Measurements from ENCODE around the gene TMEM151B.

The TMEM151B gene

GRCh38 chr6:44251576-44252524 is 18.4 kb upstream of the TMEM151B start:
- no peak for DNase-seq

- peak; percentile 51 to 78 (median 60) for DNase-seq
Measured at GRCh38 chr6:44253307-44254101, 16.7 kb upstream of the TMEM151B start.

- no peak for DNase-seq
Measured at GRCh38 chr6:44254191-44255104, 15.8 kb upstream of the TMEM151B start.

GRCh38 chr6:44255105-44255808 is 15.0 kb upstream of the TMEM151B start:
- no peak for DNase-seq

- no peak for DNase-seq
Measured at GRCh38 chr6:44255871-44256774, 14.1 kb upstream of the TMEM151B start.

- no peak for DNase-seq
Measured at GRCh38 chr6:44256775-44257024, 13.6 kb upstream of the TMEM151B start.

GRCh38 chr6:44257025-44257752 is 13.1 kb upstream of the TMEM151B start, which contains the start of gene SLC35B2:
SLC35B2 (minus strand) TSS chr6:44257528; CDS start chr6:44257410, 118 bp downstream.
- peak; percentile 83 to 90 (median 84) for DNase-seq

- peak; percentile 84 to 90 (median 89) for DNase-seq
Measured at GRCh38 chr6:44257753-44258324, 12.4 kb upstream of the TMEM151B start.

- no peak for DNase-seq
Measured at GRCh38 chr6:44258325-44258863, 11.9 kb upstream of the TMEM151B start.

GRCh38 chr6:44258921-44259320 is 11.3 kb upstream of the TMEM151B start:
- no peak for DNase-seq

- no peak for DNase-seq
Measured at GRCh38 chr6:44260011-44260410, 10.2 kb upstream of the TMEM151B start.

GRCh38 chr6:44260451-44261297 is 9.6 kb upstream of the TMEM151B start:
- no peak for DNase-seq

- DNase-seq: no peak
Measured at GRCh38 chr6:44261581-44261980, 8.7 kb upstream of the TMEM151B start.

GRCh38 chr6:44262467-44263353 is 7.5 kb upstream of the TMEM151B start:
- peak in 2 of 3 donors; percentile 57 to 69 for DNase-seq

- peak; percentile 74 to 86 (median 77) for DNase-seq
Measured at GRCh38 chr6:44263354-44264100, 6.7 kb upstream of the TMEM151B start.

GRCh38 chr6:44264154-44265006 is 5.9 kb upstream of the TMEM151B start:
- peak; percentile 81 to 87 (median 86) for DNase-seq

All from suppressor macrophage treated with lipopolysaccharide for 1 hour (primary cell).